Activated naive CD4-positive, alpha-beta T cell treated with anti-CD3 and anti-CD28 coated beads, Interleukin-2, amount 50 U/mL, for 72 hours (primary cell): ENCODE measurements around the gene CANT1. TPM values are rescaled to one million over a fixed set of nuclear protein-coding genes. Genes with fewer than 3 reads are reported as not detected.
"Not testable (repeated sequence)": the region's sequence is repeated elsewhere in the genome, so short reads cannot be mapped to it uniquely, and the experiment has no call there.

ENCODE experiments used
- ATAC-seq, 2 donors: fragments of 150-1000 bp; cut with Tn5 transposase; 2 replicates each; pipeline ENCODE4 v1.10.0; 2021; ENCODE audit warnings: mild to moderate bottlenecking in 2 of 2, moderate library complexity in 2 of 2
- DNase-seq, 2 donors: peaks; one replicate each; pipeline ENCODE4 v3.0.0; 2021 to 2022; ENCODE audit warnings: low spot score in 2 of 2
- H3K27ac Mint-ChIP-seq, 2 donors: one replicate each; pipeline ENCODE4 v1.8.0; 2022; ENCODE audit warnings: mild to moderate bottlenecking in 2 of 2, mixed read lengths in 2 of 2
- H3K36me3 Mint-ChIP-seq, 2 donors: one replicate each; pipeline ENCODE4 v1.8.0; 2022; ENCODE audit warnings: mixed read lengths in 2 of 2
- H3K9me3 Mint-ChIP-seq, 2 donors: one replicate each; pipeline ENCODE4 v1.8.0; 2022; ENCODE audit warnings: mixed read lengths in 2 of 2
- total RNA-seq, 2 donors: library from RNA; stranded (reverse); gene quantifications; one replicate each; pipeline ENCODE4 v1.2.3, GENCODE V29; 2022

CANT1 gene
- total RNA-seq, 2 donors from 2014 or later = 54.7 to 57.0 TPM

DNA sequence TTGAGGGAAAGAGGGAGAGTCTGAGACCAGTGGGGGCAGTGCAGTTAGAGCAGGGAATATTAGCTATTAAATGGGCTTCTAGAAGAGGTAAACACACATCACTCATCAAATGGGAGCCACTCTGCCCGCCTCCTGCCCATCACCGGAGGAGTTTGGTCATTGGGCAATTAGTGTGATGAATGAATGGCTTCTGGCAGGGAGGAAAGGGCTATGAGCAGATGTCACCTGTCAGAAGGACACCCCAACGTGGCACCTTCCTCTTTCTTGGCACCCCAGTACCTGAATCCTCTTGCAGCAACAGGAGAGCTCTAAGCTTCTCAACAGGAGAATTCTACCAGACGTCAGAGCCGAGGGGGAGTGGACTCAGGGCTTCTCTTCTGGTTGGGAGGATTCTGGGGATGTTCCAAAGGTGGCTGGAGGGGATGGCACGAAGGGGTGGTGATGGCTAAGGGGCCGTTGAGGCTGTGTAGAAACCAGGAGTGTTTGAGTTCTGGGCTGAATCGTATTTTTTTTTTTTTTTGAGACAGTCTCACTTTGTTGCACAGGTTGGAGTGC, 25.4 kb upstream of the CANT1 start:
- no peak for DNase-seq
- no peaks in the 10 kb centered on the region for H3K9me3 Mint-ChIP-seq
- no peak for ATAC-seq
- H3K36me3 Mint-ChIP-seq = no peaks in the 10 kb centered on the region
- H3K27ac Mint-ChIP-seq = no peak overlapping the region

- no peak overlapping the region for H3K27ac Mint-ChIP-seq
Measured at GRCh38 chr17:79033741-79034501, 24.4 kb upstream of the CANT1 start.

DNA sequence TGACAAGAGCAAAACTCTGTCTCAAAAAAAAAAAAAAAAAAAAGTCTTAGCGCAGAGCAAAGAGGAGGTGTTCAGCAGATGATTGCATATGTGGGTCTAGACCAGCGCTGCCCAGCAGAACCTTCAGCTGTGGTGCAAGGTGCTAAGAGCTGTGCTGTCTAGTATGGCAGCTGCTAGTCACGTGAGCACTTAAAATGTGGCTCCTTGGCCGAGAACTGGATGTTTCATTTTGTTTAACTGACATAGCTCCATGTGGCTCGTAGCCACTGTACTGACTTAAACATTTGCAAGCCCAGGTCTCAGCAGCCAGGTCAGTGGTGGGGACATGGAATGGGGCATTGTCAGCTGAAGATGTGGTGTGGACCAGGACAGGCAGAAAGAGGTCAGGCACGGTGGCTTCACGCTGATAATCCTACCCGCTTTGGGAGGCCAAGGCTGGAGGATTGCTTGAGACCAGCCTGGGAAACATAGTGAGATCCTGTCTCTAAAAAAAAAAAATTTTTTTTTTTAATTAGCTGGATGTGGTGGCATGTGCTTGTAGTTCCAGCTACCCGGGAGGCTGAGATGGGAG, 23.6 kb upstream of the CANT1 start:
- no peaks in the 10 kb centered on the region for H3K36me3 Mint-ChIP-seq
- DNase-seq (peak in 1 of 2 donors; percentile 30), ATAC-seq (no peak)
- H3K27ac Mint-ChIP-seq = no peak overlapping the region
- H3K9me3 Mint-ChIP-seq = no peaks in the 10 kb centered on the region

More at GRCh38 chr17:79033741-79034501, 24.4 kb upstream of the CANT1 start:
- Mint-ChIP-seq H3K9me3 (no peaks in the 10 kb centered on the region), H3K36me3 (no peaks in the 10 kb centered on the region)
- peak in 1 of 2 donors; percentile 31 for DNase-seq
- no peak for ATAC-seq

DNA sequence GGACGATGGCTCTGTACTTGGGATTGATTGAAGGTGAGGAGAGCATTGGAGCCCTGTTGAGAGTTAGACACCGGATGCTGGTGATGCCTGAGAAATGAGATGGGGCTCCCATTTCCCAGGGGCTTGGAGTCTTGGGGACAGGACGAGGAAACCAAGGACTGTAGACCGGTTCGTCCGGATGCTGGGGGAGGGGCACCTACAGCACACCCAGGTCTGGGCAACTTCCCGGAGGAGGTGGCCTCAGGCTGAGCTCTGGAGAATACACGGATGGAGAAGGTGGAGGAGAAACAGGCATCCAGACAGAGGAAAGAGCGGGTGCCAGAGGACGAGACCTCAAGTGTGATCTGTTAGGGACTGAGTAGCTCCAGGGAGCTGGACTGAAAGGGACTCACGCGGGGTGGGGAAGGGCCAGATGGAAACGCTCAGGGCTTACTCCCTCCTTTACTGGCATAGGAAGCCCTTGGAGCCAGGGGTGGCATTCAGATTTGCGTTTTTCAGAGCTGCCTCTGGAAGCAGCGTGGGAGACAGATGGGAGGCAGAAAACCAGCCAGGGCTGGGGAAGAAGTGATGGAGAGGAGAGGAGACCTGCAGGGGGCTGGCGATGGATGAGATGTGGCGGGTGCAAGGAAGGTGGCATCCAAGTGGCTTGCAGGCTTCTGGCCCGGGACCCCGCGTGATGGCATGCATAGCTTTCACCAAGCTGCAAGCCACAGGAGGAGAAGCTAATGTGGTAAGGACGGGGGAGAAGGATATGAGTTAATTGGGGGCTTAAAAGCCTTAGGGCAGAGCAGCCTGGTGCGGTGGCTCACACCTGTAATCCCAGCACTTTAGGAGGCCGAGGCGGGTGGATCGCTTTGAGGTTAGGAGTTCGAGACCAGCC, 22.7 kb upstream of the CANT1 start:
- Mint-ChIP-seq H3K36me3 (no peaks in the 10 kb centered on the region), H3K9me3 (no peaks in the 10 kb centered on the region), H3K27ac (no peak overlapping the region)
- DNase-seq = peak in 1 of 2 donors; percentile 20
- no peak for ATAC-seq

DNA sequence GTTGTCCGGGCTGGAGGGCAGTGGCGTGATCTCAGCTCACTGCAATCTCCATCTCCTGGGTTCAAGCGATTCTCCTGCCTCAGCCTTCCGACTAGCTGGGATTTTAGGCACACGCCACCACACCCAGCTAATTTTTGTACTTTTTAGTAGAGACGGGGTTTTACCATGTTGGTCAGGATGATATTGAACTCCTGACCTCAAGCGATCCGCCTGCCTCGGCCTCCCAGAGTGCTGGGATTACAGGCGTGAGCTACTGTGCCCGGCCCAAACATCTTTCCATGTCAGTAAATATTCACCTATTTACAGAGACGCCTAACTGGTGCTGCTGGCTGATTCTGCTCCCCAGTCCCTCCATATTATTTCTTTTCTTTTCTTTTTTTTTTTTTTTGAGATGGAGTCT, 21.1 kb upstream of the CANT1 start:
- peak in 1 of 2 donors; percentile 28 for DNase-seq
- peak overlapping the region; percentile 6 to 26 for H3K27ac Mint-ChIP-seq
- ATAC-seq, H3K9me3 Mint-ChIP-seq, H3K36me3 Mint-ChIP-seq: not testable (repeated sequence)

- Mint-ChIP-seq H3K9me3 (no peaks in the 10 kb centered on the region), H3K27ac (no peak overlapping the region), H3K36me3 (no peaks in the 10 kb centered on the region)
- DNase-seq = peak in 1 of 2 donors; percentile 41
- ATAC-seq = no peak
Measured at GRCh38 chr17:79029327-79030009, 19.9 kb upstream of the CANT1 start.

GRCh38 chr17:79028496-79029326, 19.1 kb upstream of the CANT1 start:
- H3K27ac Mint-ChIP-seq = no peak overlapping the region
- H3K9me3 Mint-ChIP-seq = no peaks in the 10 kb centered on the region
- ATAC-seq = no peak
- DNase-seq = peak in 1 of 2 donors; percentile 26
- no peaks in the 10 kb centered on the region for H3K36me3 Mint-ChIP-seq

GRCh38 chr17:79027925-79028491, 18.4 kb upstream of the CANT1 start:
- no peaks in the 10 kb centered on the region for H3K9me3 Mint-ChIP-seq
- H3K27ac Mint-ChIP-seq = no peak overlapping the region
- DNase-seq (peak in 1 of 2 donors; percentile 35), ATAC-seq (no peak)
- no peaks in the 10 kb centered on the region for H3K36me3 Mint-ChIP-seq

- Mint-ChIP-seq H3K27ac (no peak overlapping the region), H3K9me3 (no peaks in the 10 kb centered on the region), H3K36me3 (no peaks in the 10 kb centered on the region)
- ATAC-seq (no peak), DNase-seq (peak in 1 of 2 donors; percentile 11)
Measured at GRCh38 chr17:79027274-79027924, 17.8 kb upstream of the CANT1 start.

DNA sequence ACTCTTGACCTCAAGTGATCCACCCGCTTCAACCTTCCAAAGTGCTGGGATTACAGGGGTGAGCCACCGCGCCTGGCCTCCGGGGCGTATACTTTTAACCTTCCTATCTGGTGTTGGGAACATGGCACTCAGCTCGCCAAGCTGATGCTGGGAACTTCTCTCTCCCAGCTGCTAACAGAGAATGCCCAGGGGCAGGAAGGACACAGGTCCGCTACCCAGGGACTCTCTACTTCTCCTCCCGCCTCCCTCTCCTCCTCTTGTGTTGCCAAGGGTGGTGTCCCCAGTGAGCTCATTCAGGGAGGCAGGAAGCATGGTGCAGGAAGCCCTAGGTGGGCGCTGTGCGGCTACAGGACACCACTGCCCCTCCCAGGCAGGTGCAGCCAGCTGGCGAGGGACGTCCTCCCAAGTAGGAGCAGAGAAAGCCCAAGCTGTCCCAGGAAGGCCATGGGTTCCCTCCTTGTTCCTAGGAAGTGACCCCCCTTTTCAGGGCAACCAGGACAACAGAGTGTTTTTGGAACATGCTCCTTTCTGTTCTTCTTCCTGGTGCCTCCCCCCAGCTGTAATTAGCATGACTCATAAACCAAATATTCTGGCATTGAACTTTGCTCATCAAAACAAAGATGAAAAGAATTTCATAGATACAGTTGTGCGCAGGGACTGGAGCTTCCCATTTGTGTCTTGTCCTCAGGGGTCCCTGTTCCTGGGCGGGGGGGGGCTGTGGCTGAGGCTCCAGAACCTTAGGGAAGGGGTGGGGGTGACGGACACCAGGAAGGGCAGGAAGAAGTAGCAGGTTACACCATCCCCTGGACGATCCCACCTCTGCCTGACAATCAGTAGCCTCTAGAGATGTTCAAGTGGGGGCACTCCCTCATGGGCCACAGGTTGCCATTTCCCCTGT, 17.1 kb upstream of the CANT1 start:
- H3K9me3 Mint-ChIP-seq = no peaks in the 10 kb centered on the region
- H3K27ac Mint-ChIP-seq = no peak overlapping the region
- no peaks in the 10 kb centered on the region for H3K36me3 Mint-ChIP-seq
- DNase-seq = no peak
- no peak for ATAC-seq

DNA sequence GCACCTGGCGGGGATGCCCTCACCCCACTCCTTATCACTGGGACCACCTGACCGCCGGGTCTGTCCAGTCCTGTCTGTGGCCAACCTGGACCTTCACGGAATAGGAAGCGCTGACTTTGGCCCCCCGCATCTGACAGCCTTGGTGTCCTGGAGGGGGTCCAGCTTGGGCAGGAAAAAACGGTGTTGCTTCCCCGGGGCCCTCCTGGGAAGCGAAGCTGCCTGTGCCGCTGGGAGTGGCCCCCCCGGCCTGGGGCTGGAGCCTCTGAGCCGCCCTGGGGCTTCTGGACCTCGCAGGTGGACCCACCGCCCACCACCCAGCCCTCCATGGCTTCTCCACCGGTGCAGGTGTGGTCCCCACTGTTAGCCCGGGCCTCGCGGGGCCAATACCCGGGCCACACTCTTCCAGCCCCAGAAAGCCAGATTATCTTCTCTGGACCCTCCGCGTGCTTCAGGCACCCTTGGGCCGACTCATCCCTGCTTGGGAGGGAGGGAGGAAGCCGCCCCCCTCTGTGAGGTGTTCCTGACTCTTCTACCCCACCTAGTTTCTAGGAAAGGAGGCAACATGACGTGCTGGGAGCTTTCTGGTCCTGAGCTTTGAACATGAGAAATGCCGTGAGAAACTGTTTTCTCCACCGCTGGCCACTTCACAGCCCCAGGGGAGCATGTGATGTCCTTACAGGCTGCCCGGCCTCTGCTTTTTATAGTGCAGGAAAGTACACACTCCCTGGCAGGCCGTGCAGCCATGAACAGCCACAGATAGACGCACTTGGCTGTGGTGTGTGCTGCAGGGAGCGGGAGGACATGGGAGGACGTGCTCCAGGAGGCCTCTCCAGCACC, 15.6 kb upstream of the CANT1 start:
- DNase-seq (no peak), ATAC-seq (no peak)
- Mint-ChIP-seq H3K36me3 (no peaks in the 10 kb centered on the region), H3K27ac (no peak overlapping the region), H3K9me3 (no peaks in the 10 kb centered on the region)

DNA sequence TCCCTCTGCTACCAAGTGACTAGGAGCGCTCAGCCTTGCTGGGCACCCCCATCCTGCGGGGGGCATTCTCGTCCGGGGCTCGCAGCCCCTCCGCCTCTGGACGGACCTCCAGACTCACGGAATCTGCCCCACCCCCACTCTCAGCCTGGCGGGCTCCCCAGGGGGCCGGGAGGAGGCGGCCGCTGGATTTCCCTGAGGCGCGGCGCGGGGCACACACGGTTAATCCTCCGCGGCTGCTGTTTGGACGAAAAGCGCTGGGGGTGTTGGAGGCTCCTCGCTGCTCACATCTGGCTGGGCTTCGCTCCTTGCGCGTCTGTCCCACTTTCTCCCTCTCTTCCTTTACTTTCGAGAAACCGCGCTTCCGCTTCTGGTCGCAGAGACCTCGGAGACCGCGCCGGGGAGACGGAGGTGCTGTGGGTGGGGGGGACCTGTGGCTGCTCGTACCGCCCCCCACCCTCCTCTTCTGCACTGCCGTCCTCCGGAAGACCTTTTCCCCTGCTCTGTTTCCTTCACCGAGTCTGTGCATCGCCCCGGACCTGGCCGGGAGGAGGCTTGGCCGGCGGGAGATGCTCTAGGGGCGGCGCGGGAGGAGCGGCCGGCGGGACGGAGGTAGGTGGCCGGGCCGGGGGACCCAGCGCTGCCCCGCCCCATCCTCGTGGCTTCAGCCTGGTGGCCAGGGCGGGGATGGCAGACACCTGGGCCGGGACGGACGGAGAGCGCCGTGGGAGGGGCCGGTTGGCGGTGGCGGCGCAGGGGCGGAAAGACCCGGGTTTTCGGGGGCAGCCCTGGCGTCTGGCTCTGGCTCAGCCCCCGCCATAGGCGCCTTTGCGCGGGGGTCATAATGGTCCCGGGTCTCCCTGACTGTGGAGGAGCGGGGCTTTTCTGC, 14.6 kb upstream of the CANT1 start, which contains the start of gene C1QTNF1:
Gene C1QTNF1 (plus strand): TSS at position 284 of the 886 bp plus-strand sequence. CDS start 19,800 bp downstream, outside the sequence.
- DNase-seq = peak in 1 of 2 donors; percentile 50
- Mint-ChIP-seq H3K36me3 (no peaks in the 10 kb centered on the region), H3K27ac (no peak within 1 kb of the TSS), H3K9me3 (no peaks in the 10 kb centered on the region)
- peak; percentile 79 to 86 for ATAC-seq
